Activated naive CD8-positive, alpha-beta T cell treated with anti-CD3 and anti-CD28 coated beads, Interleukin-2, amount 10 ng/mL, durations not matched to agents 7 days and 5 days (primary cell): ENCODE measurements around the gene GPX7. TPM values are rescaled to one million over a fixed set of nuclear protein-coding genes. Genes with fewer than 3 reads are reported as not detected.
A peak's percentile ranks its signal among the peaks of the same experiment; 100 is the strongest.
"Not testable (repeated sequence)": the region's sequence is repeated elsewhere in the genome, so short reads cannot be mapped to it uniquely, and the experiment has no call there.

ENCODE experiments used
- ATAC-seq: fragments of 150-1000 bp; cut with Tn5 transposase; one replicate; pipeline ENCODE4 v1.10.0; 2021; ENCODE audit warnings: low read depth, moderate library complexity
- POLR2A ChIA-PET: fragments of 350-600 bp; sonication (Branson Sonifier 250); formaldehyde crosslinking; loops from one replicate; lab custom pipeline; 2021; ENCODE audit warnings: antibody characterized with exemption; lab: Charles Lee
- DNase-seq: peaks from one replicate; pipeline ENCODE4 v3.0.0; 2021
- H3K27ac Mint-ChIP-seq: one replicate; pipeline ENCODE4 v1.8.0; 2022; ENCODE audit warnings: mild to moderate bottlenecking, mixed read lengths
- H3K27me3 Mint-ChIP-seq: one replicate; pipeline ENCODE4 v1.8.0; 2022; ENCODE audit warnings: mild to moderate bottlenecking, moderate library complexity, mixed read lengths
- H3K36me3 Mint-ChIP-seq: one replicate; pipeline ENCODE4 v1.8.0; 2021; ENCODE audit warnings: mild to moderate bottlenecking, mixed read lengths
- H3K4me1 Mint-ChIP-seq: one replicate; pipeline ENCODE4 v1.8.0; 2021; ENCODE audit warnings: mixed read lengths
- H3K4me3 Mint-ChIP-seq: one replicate; pipeline ENCODE4 v1.8.0; 2022; ENCODE audit warnings: mild to moderate bottlenecking, moderate library complexity, mixed read lengths
- H3K9me3 Mint-ChIP-seq: one replicate; pipeline ENCODE4 v1.8.0; 2021; ENCODE audit warnings: mixed read lengths
- total RNA-seq, 2 experiments: library from RNA; stranded (reverse); gene quantifications; one replicate each; pipeline ENCODE4 v1.2.3, GENCODE V29; 2021

GPX7 gene
- total RNA-seq, 2 experiments from 2014 or later, result 13.5 to 13.9 TPM

DNA sequence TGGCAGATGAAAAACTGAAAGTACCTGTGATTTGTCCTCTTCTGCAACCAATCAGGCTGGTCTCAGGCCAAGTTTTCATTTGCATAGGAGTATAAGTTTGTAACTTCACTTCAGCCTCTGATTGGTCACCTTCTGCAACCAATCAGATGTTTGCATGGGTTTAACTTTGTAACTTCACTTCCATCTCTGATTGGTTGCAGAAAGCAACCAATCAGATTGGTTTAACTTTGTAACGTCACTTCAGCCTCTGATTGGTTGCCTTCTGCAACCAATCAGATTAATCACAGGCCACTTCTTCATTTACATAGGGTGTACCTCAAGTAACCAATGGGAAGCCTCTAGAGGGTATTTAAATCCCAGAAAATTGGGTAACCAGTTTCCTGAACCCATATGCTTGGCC lies 30.4 kb upstream of the GPX7 start:
- Mint-ChIP-seq H3K4me1 (peaks cover 27% of the 10 kb centered on the region), H3K36me3 (peaks cover 5% of the 10 kb centered on the region), H3K27ac (no peak overlapping the region), H3K27me3 (peaks cover 8% of the 10 kb centered on the region), H3K4me3 (no peak overlapping the region), H3K9me3 (no peaks in the 10 kb centered on the region)
- POLR2A ChIA-PET, result no interaction called here
- ATAC-seq, result peak; percentile 39
- no peak for DNase-seq

GRCh38 chr1:52572387-52572786 lies 29.8 kb upstream of the GPX7 start:
- no peak for DNase-seq
- Mint-ChIP-seq H3K36me3 (peaks cover 5% of the 10 kb centered on the region), H3K9me3 (no peaks in the 10 kb centered on the region), H3K27me3 (peaks cover 8% of the 10 kb centered on the region), H3K4me3 (no peak overlapping the region), H3K4me1 (peaks cover 27% of the 10 kb centered on the region), H3K27ac (no peak overlapping the region)
- no peak for ATAC-seq
- POLR2A ChIA-PET, result no interaction called here

DNA sequence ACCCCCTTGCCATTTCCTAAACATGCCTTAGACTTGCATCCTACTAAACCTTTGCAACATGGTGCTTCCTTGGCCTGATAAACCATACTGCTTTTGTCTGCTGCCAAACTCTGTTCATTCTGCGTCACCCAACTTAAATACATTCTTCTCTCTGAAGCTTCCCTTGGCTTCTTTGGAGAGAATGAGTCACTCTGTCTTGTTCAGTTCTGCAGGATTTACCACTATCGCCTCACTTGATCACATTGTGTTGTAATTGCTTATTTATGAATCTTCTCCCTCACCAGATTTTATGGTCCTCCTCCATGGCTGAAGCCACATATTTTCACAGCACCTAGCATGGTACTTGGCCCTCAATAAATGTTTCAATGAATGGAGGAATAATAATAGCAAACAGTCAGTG lies 27.6 kb upstream of the GPX7 start:
- Mint-ChIP-seq H3K36me3 (peaks cover 11% of the 10 kb centered on the region), H3K27ac (no peak overlapping the region), H3K4me1 (peaks cover 23% of the 10 kb centered on the region), H3K9me3 (peaks cover 5% of the 10 kb centered on the region), H3K4me3 (no peak overlapping the region), H3K27me3 (peaks cover 2% of the 10 kb centered on the region)
- ATAC-seq (no peak), DNase-seq (no peak)
- POLR2A ChIA-PET, result no interaction called here

GRCh38 chr1:52576074-52576473 lies 26.1 kb upstream of the GPX7 start:
- no peak for ATAC-seq

DNA sequence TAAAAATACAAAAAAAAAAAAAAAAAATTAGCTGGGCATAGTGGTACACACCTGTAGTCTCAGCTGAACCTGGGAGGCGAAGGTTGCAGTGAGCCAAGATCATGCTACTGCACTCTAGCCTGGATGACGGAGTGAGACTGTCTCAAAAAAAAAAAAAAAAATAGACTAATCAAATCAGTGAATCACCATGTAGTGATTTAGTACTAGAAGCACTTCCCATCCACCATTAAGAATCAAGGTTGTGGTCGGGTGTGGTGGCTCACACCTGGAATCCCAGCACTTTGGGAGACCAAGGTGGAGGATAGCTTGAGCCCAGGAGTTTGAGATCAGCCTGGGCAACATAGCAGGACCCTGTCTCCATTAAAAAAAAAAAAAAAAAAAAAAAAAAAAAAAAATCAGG lies 24.1 kb upstream of the GPX7 start:
- POLR2A ChIA-PET, H3K4me3 Mint-ChIP-seq, DNase-seq, H3K27me3 Mint-ChIP-seq, ATAC-seq, H3K36me3 Mint-ChIP-seq, H3K9me3 Mint-ChIP-seq, H3K27ac Mint-ChIP-seq: not testable (repeated sequence)
- H3K4me1 Mint-ChIP-seq, result peaks cover 22% of the 10 kb centered on the region

More at GRCh38 chr1:52576074-52576473, 26.1 kb upstream of the GPX7 start:
- H3K36me3 Mint-ChIP-seq, result peaks cover 11% of the 10 kb centered on the region
- no peak for DNase-seq
- H3K27me3 Mint-ChIP-seq, result peaks cover 2% of the 10 kb centered on the region
- H3K4me1 Mint-ChIP-seq, result peaks cover 24% of the 10 kb centered on the region
- no peak overlapping the region for H3K4me3 Mint-ChIP-seq
- no peak overlapping the region for H3K27ac Mint-ChIP-seq
- POLR2A ChIA-PET, result no interaction called here
- H3K9me3 Mint-ChIP-seq, result peaks cover 5% of the 10 kb centered on the region

GRCh38 chr1:52579415-52579814 lies 22.8 kb upstream of the GPX7 start:
- Mint-ChIP-seq H3K27me3 (peaks cover 2% of the 10 kb centered on the region), H3K9me3 (peaks cover 5% of the 10 kb centered on the region), H3K36me3 (peaks cover 8% of the 10 kb centered on the region), H3K27ac (peak overlapping the region; percentile 66), H3K4me3 (peak overlapping the region; percentile 22), H3K4me1 (peaks cover 21% of the 10 kb centered on the region)
- POLR2A ChIA-PET, result no interaction called here
- DNase-seq (no peak), ATAC-seq (peak; percentile 60)

DNA sequence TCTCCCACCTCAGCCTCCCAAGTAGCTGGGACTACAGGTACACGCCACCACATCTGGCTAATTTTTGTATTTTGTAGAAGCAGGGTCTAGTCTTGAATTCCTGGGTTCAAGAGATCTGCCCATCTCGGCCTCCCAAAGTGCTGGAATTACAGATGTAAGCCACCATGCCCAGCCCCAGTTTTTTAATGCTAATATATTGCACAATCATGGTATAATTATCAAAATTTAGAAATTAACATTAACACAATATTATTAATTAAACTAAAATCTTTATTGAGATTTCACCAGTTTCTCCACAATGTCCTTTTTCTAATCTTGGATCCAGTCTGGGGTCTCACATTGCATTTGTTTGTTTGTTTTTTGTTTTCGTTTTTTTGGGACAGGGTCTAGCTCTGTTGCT lies 21.9 kb upstream of the GPX7 start:
- Mint-ChIP-seq H3K36me3 (peaks cover 6% of the 10 kb centered on the region), H3K4me3 (no peak overlapping the region)
- POLR2A ChIA-PET, result no interaction called here

DNA sequence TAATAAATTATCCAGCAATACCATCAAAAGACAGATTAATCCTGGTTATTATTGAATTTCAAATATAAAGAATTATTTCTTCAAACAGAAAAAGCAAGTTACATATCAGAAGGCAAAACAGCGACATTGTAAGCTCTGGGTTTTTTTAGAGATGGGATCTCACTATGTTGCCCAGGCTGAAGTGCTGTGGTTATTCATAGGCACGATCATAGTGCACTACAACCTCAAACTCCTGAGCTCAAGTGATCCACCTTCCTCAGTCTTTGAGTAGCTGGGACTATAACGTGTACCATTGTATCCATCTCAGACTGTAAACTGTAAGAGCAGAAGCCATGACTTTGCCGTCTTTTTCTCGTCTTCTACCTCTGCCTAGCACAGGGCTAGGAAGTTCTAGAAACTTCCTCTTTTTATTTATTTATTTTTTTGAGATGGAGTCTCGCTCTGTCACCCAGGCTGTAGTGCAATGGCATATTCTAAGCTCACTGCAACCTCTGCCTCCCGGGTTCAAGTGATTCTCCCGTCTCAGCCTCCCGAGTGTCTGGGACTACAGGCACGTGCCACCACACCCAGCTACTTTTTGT lies 20.0 kb upstream of the GPX7 start:
- peaks cover 12% of the 10 kb centered on the region for H3K4me1 Mint-ChIP-seq
- ATAC-seq (no peak), DNase-seq (no peak)
- H3K9me3 Mint-ChIP-seq, result peaks cover 5% of the 10 kb centered on the region
- no peak overlapping the region for H3K4me3 Mint-ChIP-seq
- no peak overlapping the region for H3K27ac Mint-ChIP-seq
- peaks cover 6% of the 10 kb centered on the region for H3K36me3 Mint-ChIP-seq
- POLR2A ChIA-PET, result no interaction called here
- H3K27me3 Mint-ChIP-seq, result peaks cover 2% of the 10 kb centered on the region

More for the DNA sequence above, 21.9 kb upstream of the GPX7 start:
- H3K4me1 Mint-ChIP-seq, result peaks cover 14% of the 10 kb centered on the region
- H3K27me3 Mint-ChIP-seq, result peaks cover 2% of the 10 kb centered on the region
- DNase-seq (no peak), ATAC-seq (no peak)
- H3K9me3 Mint-ChIP-seq, result peaks cover 5% of the 10 kb centered on the region
- H3K27ac Mint-ChIP-seq, result no peak overlapping the region

DNA sequence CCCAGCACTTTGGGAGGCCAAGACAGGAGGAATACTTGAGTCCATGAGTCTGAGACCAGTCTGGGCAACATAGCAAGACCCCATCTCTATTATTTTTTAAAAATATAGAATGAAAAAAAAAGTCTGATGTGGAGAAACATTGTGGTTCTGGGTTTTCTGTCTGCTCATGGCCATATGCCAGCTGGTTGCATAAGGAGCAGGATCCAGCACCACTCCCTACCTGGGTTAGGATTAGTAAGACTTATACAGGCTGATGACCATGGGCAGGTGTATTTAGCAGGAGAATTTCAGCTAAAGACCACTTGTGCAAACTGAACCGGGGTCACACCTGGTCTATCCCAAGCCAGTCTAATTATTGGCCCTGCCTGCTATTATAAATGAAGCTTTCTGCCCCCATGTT lies 16.7 kb upstream of the GPX7 start:
- Mint-ChIP-seq H3K27ac (no peak overlapping the region), H3K4me3 (no peak overlapping the region), H3K9me3 (no peaks in the 10 kb centered on the region), H3K36me3 (no peaks in the 10 kb centered on the region), H3K27me3 (no peaks in the 10 kb centered on the region), H3K4me1 (peaks cover 2% of the 10 kb centered on the region)
- ATAC-seq (no peak), DNase-seq (no peak)
- POLR2A ChIA-PET, result no interaction called here

DNA sequence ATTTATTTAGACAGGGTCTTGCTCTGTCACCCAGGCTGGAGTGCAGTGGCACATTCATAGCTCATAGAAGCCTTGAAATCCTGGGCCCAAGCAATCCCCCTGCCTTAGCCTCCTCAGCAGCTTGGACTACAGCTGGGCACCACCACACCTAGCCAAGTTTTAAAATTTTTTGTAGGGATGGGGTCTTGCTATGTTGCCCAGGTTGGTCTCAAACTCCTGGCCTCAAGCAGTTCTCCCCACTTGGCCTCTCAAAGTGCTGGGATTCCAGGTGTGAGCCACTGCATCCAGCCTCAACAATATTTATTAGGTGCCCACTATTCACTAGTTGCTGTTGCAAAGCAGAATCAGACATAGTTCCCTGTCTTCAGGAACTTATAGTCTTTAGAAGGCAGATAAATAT lies 14.1 kb upstream of the GPX7 start:
- Mint-ChIP-seq H3K4me3 (no peak overlapping the region), H3K27ac (no peak overlapping the region), H3K36me3 (no peaks in the 10 kb centered on the region), H3K4me1 (peaks cover 2% of the 10 kb centered on the region), H3K9me3 (no peaks in the 10 kb centered on the region), H3K27me3 (no peaks in the 10 kb centered on the region)
- POLR2A ChIA-PET, result no interaction called here
- no peak for DNase-seq
- no peak for ATAC-seq

DNA sequence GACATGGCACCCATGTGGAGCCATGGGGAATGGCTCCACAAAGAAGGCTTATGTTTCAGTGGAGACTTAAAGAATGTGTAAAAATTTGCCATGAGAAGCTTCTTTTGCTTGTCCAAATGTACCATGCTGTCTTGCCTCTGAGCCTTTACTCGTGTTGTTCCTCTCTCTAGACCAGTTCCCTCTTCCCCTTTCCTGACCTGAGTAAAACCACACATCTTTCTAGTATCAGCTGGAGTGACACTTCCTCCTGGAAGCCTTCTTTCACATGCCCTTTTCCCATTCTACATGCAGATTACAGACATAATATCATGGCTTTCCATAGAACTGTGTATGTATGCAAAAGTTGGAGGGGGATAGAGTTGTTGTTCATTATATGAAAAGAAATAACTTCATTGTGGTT lies 13.6 kb upstream of the GPX7 start:
- Mint-ChIP-seq H3K27me3 (no peaks in the 10 kb centered on the region), H3K27ac (no peak overlapping the region), H3K9me3 (no peaks in the 10 kb centered on the region), H3K4me3 (no peak overlapping the region), H3K4me1 (peaks cover 2% of the 10 kb centered on the region), H3K36me3 (no peaks in the 10 kb centered on the region)
- POLR2A ChIA-PET, result interaction anchor here (0.6 kb wide), 1 partner anchor 36 kb away, joined by 3 read pairs; the partner anchor contains the start of gene TUT4
- DNase-seq (no peak), ATAC-seq (no peak)

DNA sequence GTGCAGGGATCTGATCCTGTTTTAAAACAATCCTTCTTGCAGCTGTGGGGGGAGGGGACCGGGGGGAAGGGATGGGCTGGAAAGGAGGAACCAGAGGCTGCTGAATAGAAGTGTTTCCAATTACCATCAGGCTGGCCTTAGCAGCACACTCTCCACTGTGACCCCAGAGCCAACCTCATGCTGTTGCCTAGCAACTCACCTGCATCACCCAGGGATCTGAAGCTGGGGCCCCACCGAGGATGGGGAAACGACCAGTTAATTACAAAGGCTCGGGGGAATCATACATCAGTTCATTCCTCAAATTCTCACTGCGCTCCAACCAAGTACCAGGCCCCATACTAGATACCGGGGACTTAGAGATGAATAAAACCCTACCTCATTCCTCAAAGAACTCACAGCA lies 11.9 kb upstream of the GPX7 start:
- no peak for ATAC-seq
- no peak overlapping the region for H3K27ac Mint-ChIP-seq
- H3K36me3 Mint-ChIP-seq, result no peaks in the 10 kb centered on the region
- no peaks in the 10 kb centered on the region for H3K27me3 Mint-ChIP-seq
- no peak overlapping the region for H3K4me3 Mint-ChIP-seq
- peaks cover 2% of the 10 kb centered on the region for H3K4me1 Mint-ChIP-seq
- H3K9me3 Mint-ChIP-seq, result no peaks in the 10 kb centered on the region
- DNase-seq, result no peak
- POLR2A ChIA-PET, result interaction anchor here (0.7 kb wide), 1 partner anchor 23 kb away, joined by 3 read pairs; no protein-coding TSS in a partner anchor

DNA sequence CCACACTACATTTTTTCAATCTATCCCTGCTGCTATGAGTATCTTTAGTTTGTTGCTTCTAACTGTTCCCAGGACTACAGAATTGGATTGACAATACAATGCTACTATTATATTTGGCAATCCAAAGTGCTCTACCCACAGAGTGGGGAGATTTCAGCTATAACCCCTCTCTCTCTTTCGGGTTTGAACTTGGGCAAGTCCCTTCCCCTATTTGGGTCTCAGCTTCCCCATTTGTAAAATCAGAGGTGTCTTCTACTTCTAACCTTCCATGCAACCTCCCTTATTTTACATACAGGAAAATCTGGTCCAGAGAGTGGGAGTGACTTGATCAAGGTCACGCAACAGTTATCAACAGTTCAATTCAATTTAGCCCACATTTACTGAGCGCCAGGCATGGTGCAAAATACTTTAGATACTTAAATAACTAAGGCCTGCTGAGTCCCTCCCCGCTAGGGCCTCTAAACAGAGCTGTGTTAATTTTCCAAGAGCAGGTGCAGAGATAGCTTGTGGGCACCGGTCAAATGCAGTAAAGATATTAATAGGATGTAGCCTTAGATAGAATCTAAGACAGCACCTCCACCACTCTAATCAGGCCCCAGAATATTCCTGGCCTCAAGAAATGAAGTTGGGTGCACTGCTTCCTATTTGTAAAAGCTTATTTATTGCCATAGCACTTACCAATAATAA lies 9.4 kb upstream of the GPX7 start:
- Mint-ChIP-seq H3K4me1 (peaks cover 2% of the 10 kb centered on the region), H3K36me3 (no peaks in the 10 kb centered on the region), H3K9me3 (no peaks in the 10 kb centered on the region), H3K27me3 (no peaks in the 10 kb centered on the region), H3K27ac (no peak overlapping the region), H3K4me3 (no peak overlapping the region)
- DNase-seq, result no peak
- no peak for ATAC-seq
- POLR2A ChIA-PET, result interaction anchor here (0.6 kb wide), 1 partner anchor 39 kb away, joined by 3 read pairs; no protein-coding TSS in a partner anchor

DNA sequence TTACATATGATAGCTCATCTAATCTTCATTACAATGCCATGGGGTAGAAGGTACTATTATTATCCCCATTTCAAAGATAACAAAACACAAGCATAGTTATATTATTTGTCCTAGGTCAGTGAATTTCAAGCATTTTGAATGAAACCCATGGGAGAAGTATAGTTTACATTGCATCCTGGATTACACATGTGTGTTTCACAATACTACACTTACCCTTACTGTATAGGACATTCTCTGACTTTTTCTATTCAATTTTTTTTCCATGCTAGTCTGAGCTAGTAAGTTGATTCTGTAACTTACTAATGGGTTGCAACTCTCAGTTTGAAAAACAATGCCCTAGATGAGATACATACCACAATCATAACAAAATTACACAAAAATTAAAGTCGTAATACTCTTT lies 8.7 kb upstream of the GPX7 start:
- ATAC-seq (no peak), DNase-seq (no peak)
- H3K9me3 Mint-ChIP-seq, result no peaks in the 10 kb centered on the region
- H3K4me1 Mint-ChIP-seq, result peaks cover 4% of the 10 kb centered on the region
- no peaks in the 10 kb centered on the region for H3K36me3 Mint-ChIP-seq
- H3K4me3 Mint-ChIP-seq, result no peak overlapping the region
- no peak overlapping the region for H3K27ac Mint-ChIP-seq
- no peaks in the 10 kb centered on the region for H3K27me3 Mint-ChIP-seq
- POLR2A ChIA-PET, result interaction anchor here (0.5 kb wide), 1 partner anchor 22 kb away, joined by 3 read pairs; no protein-coding TSS in a partner anchor
